ENCODE data around the gene ZNF717.
"Not testable (repeated sequence)": the region's sequence is repeated elsewhere in the genome, so short reads cannot be mapped to it uniquely, and the experiment has no call there.

Gene ZNF717

DNA sequence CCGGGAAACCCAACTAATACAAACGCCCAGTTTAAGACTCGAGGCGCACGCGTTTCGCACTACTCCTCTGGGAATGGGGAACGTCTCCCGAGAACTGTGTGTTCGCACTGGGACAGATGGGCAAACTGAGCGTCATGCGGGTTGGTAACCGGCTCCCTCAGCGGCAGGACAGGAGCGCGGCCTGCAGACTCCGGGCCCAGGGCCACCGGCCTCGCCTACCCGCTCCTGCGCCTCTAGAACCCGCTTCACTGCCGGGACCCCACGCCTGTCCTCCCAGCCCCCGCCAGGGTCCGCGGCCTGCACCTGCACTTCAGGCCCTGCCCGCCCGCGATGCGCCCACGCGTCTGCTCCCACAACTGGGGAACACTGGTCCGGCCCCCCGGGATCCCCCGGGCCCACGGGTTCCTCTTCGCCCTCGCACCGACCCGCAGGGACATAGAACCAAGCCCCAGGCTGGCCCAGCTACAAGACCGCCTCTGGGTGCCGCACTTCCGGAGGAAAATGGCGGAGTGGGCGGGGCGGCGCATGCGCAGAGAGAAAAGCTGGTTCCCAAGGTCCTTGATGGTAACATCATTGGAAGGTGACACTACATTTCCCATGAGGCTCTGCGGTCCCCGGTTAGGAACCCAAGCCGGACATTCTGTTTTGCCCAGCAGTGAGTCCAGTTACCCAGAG, at the start of gene ZNF717:
ZNF717 (minus strand) TSS at position 469 of the 675 bp plus-strand sequence. CDS start 2,187 bp downstream, outside the sequence.
- H3K4me3 ChIP-seq (ENCODE audit: low read length), result peak within 1 kb of the TSS; percentile 36; the same call in 1 of the 2 replicates
- not testable (repeated sequence) for H3K36me3 ChIP-seq (ENCODE audit: control insufficient read depth, insufficient read depth, low read length); H3K27ac ChIP-seq (ENCODE audit: low read length); H3K4me1 ChIP-seq (ENCODE audit: control insufficient read depth, insufficient read depth, low read length); H3K27me3 ChIP-seq (ENCODE audit: control insufficient read depth, insufficient read depth, low read length); H3K9me3 ChIP-seq (ENCODE audit: control insufficient read depth, insufficient read depth, low read length)
- DNase-seq (ENCODE audit: low read depth, low spot score), result peak; percentile 22
- no CpG with 5 or more reads among the region's 52 CpGs for WGBS (ENCODE audit: insufficient coverage, insufficient read length)

DNA sequence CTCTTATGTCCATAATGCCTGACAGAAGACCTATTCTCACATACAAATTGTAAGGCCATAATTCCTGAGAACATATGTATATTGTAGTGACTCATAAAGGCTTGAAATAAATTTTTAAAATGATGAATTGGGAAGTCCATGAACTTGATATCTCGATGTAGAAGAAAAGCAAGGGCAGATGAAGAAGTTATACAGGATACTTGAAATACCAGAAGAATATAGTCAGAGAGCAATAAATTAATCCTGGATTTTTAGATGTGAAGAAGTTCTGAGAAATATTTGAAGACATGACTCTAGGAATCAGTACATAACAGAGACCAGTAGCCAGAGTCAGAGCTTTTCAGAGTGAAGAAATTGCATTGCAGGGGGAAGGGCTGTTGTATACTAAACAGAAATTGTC, 45.7 kb upstream of the ZNF717 start:
- DNase-seq (ENCODE audit: low read depth, low spot score); H3K27ac ChIP-seq (ENCODE audit: low read length); H3K4me3 ChIP-seq (ENCODE audit: low read length); H3K27me3 ChIP-seq (ENCODE audit: control insufficient read depth, insufficient read depth, low read length); H3K36me3 ChIP-seq (ENCODE audit: control insufficient read depth, insufficient read depth, low read length); H3K4me1 ChIP-seq (ENCODE audit: control insufficient read depth, insufficient read depth, low read length); H3K9me3 ChIP-seq (ENCODE audit: control insufficient read depth, insufficient read depth, low read length): not testable (repeated sequence)
- no CpG with 5 or more reads among the region's 1 CpG for WGBS (ENCODE audit: insufficient coverage, insufficient read length)

DNA sequence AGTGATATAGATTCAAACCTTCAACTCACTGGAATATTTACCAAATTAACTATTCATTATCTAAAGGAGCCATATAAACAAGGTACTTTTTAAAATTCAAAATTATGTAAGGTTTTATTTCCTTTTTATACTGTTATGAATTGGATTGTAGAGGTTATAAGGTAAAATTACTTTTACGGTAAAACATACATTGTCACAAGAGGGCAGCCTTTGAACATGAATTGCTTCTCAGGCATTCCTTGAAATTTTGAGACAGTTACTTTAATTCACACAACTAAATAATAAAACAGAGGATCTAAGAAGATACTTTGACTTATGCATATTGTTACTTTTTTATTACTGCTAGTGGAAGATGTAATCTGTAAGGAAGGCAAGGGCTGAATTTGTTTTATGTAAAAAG, 32.7 kb upstream of the ZNF717 start:
- H3K9me3 ChIP-seq (ENCODE audit: control insufficient read depth, insufficient read depth, low read length); H3K36me3 ChIP-seq (ENCODE audit: control insufficient read depth, insufficient read depth, low read length); DNase-seq (ENCODE audit: low read depth, low spot score); H3K27me3 ChIP-seq (ENCODE audit: control insufficient read depth, insufficient read depth, low read length); H3K4me3 ChIP-seq (ENCODE audit: low read length); H3K4me1 ChIP-seq (ENCODE audit: control insufficient read depth, insufficient read depth, low read length); H3K27ac ChIP-seq (ENCODE audit: low read length): not testable (repeated sequence)
- WGBS (ENCODE audit: insufficient coverage, insufficient read length), result no CpG with 5 or more reads among the region's 1 CpG

DNA sequence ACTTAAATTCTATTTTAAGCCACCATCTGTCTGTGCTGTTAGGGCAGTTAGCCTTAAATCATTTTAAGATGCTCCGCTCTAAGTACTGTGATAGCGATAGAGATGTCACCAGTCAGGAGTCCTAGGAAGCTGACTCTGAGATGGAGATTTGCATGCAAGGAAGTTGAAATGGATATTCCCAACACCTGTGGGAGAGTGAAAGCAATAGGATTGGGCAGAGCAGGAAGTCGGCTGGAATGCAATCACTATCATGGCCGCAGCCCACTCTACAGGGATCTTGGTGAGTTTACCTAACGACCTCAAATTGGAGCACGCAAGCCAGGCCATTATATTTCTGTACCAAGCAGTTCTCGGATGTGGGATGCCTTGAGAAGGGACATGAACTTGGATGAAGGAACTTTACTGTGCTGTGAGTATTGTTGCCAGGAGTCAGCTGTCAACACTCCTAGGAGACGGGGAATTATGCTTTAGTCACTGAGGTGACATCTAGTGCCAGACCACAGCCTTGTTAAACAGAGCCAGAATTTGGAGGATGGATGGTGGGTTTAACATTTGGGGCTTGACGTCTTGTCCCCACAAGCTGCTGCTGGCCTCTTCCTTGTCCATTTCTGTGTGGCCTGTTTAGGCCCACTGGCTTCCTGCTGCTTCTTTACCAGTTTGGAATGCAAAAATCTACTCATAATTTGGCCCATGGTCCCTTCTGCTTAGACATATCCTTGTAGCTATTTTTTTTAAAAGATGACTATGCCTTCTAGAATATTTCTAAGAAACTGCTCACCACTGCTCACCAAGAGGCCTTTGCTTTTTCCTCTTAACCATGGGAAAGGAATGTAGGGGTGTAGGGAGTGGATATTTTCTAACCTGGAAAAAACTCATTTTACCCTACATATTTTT, 31.2 kb upstream of the ZNF717 start:
- H3K4me3 ChIP-seq (ENCODE audit: low read length); H3K27me3 ChIP-seq (ENCODE audit: control insufficient read depth, insufficient read depth, low read length); H3K27ac ChIP-seq (ENCODE audit: low read length); H3K4me1 ChIP-seq (ENCODE audit: control insufficient read depth, insufficient read depth, low read length); H3K9me3 ChIP-seq (ENCODE audit: control insufficient read depth, insufficient read depth, low read length); H3K36me3 ChIP-seq (ENCODE audit: control insufficient read depth, insufficient read depth, low read length): not testable (repeated sequence)
- peak; percentile 7 for DNase-seq (ENCODE audit: low read depth, low spot score)
- no CpG with 5 or more reads among the region's 9 CpGs for WGBS (ENCODE audit: insufficient coverage, insufficient read length)

DNA sequence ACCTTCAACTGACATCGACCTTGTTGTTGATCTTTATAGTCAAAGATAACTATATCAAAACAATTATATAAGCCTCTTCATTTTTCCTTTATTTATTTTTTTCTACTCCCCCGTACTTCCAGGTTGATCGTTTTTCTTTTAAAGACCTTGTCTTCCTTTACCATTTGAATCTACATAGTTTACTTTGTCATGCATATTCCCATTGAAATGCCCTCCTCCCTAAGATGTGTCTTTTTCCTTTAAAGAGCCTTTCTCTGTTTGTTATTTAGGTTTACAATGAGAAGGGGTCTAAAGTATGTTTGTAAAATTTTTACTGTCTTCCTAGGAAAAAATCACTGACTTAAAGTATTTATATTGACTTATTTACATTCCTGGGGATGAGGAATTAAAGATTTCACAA, 29.4 kb upstream of the ZNF717 start:
- H3K27ac ChIP-seq (ENCODE audit: low read length), result no peak overlapping the region
- no peaks in the 10 kb centered on the region for H3K9me3 ChIP-seq (ENCODE audit: control insufficient read depth, insufficient read depth, low read length)
- WGBS (ENCODE audit: insufficient coverage, insufficient read length), result no CpG with 5 or more reads among the region's 3 CpGs
- DNase-seq (ENCODE audit: low read depth, low spot score), result no peak
- no peak overlapping the region for H3K4me3 ChIP-seq (ENCODE audit: low read length)
- H3K27me3 ChIP-seq (ENCODE audit: control insufficient read depth, insufficient read depth, low read length), result no peaks in the 10 kb centered on the region
- H3K4me1 ChIP-seq (ENCODE audit: control insufficient read depth, insufficient read depth, low read length), result peaks cover 4% of the 10 kb centered on the region; the same call in 1 of the 2 replicates
- no peaks in the 10 kb centered on the region for H3K36me3 ChIP-seq (ENCODE audit: control insufficient read depth, insufficient read depth, low read length)

DNA sequence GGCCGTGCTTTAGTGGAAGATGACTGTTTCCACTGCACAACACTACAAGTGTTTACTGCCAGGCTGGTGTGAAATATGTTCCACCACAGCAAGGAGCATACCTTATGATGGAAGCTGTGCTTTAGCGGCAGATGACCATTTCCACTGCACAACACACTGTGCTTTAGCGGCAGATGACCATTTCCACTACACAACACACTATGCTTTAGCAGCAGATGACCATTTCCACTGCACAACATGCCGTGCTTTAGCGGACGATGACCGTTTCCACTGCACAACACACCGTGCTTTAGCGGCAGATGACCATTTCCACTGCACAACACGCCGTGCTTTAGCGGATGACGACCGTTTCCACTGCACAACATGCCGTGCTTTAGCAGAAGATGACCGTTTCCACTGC, 2.8 kb downstream of the ZNF717 start:
- no peak overlapping the region for H3K27ac ChIP-seq (ENCODE audit: low read length)
- DNase-seq (ENCODE audit: low read depth, low spot score), result no peak
- peaks cover 6% of the 10 kb centered on the region; the same call in 1 of the 2 replicates for H3K36me3 ChIP-seq (ENCODE audit: control insufficient read depth, insufficient read depth, low read length)
- no CpG with 5 or more reads among the region's 16 CpGs for WGBS (ENCODE audit: insufficient coverage, insufficient read length)
- H3K4me3 ChIP-seq (ENCODE audit: low read length), result no peak overlapping the region
- peaks cover 2% of the 10 kb centered on the region; the same call in 1 of the 2 replicates for H3K9me3 ChIP-seq (ENCODE audit: control insufficient read depth, insufficient read depth, low read length)
- H3K27me3 ChIP-seq (ENCODE audit: control insufficient read depth, insufficient read depth, low read length), result no peaks in the 10 kb centered on the region
- peaks cover 2% of the 10 kb centered on the region; the same call in 1 of the 2 replicates for H3K4me1 ChIP-seq (ENCODE audit: control insufficient read depth, insufficient read depth, low read length)

DNA sequence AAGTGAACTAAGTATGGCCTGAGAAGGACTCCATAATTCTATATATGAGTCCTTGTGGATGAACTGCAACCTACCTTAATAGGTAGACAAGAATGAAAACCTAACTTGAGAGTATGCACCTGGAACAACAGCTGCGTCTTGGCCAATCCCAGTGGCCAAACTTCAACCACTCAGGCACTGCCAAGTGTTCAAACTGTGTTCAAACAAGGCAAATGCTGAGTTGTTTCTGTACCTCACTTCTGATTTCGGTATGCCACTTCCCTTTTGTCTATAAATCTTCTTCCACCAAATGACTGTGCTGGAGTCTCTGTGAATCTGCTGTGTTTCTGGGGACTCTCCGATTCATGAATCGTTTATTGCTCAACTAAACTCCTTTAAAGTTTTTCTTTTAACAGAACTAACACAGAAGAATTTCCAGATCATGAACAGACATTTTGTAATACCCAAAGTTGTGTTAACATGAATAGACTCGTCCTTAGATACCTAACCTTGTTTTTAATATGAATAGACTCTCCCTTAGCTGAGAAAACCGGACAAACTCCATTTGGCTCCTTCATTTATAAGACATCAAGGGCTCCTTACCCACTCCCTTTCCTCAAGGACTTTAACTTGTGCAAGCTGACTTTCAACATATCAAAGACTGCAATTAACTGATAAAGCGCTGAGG, 4.1 kb downstream of the ZNF717 start:
- H3K4me1 ChIP-seq (ENCODE audit: control insufficient read depth, insufficient read depth, low read length), result no peaks in the 10 kb centered on the region
- no peak overlapping the region for H3K4me3 ChIP-seq (ENCODE audit: low read length)
- peaks cover 2% of the 10 kb centered on the region; the same call in 1 of the 2 replicates for H3K9me3 ChIP-seq (ENCODE audit: control insufficient read depth, insufficient read depth, low read length)
- no peaks in the 10 kb centered on the region for H3K27me3 ChIP-seq (ENCODE audit: control insufficient read depth, insufficient read depth, low read length)
- DNase-seq (ENCODE audit: low read depth, low spot score), result no peak
- WGBS (ENCODE audit: insufficient coverage, insufficient read length), result no CpG with 5 or more reads among the region's 7 CpGs
- H3K27ac ChIP-seq (ENCODE audit: low read length), result no peak overlapping the region
- peaks cover 6% of the 10 kb centered on the region; the same call in 1 of the 2 replicates for H3K36me3 ChIP-seq (ENCODE audit: control insufficient read depth, insufficient read depth, low read length)

DNA sequence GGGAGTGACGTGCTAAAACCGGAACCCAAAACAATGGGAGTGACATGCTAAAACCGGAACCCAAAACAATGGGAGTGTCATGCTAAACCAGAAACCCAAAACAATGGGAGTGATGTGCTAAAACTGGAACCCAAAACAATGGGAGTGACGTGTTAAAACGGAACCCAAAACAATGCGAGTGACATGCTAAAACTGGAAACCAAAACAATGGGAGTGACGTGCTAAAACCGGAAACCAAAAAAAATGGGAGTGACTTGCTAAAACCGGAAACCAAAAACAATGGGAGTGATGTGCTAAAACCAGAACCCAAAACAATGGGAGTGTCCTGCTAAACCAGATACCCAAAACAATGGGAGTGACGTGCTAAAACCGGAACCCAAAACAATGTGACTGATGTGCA, 7.6 kb downstream of the ZNF717 start:
- DNase-seq (ENCODE audit: low read depth, low spot score); H3K4me1 ChIP-seq (ENCODE audit: control insufficient read depth, insufficient read depth, low read length); H3K4me3 ChIP-seq (ENCODE audit: low read length); H3K27me3 ChIP-seq (ENCODE audit: control insufficient read depth, insufficient read depth, low read length); H3K9me3 ChIP-seq (ENCODE audit: control insufficient read depth, insufficient read depth, low read length); H3K27ac ChIP-seq (ENCODE audit: low read length); H3K36me3 ChIP-seq (ENCODE audit: control insufficient read depth, insufficient read depth, low read length): not testable (repeated sequence)
- WGBS (ENCODE audit: insufficient coverage, insufficient read length), result no CpG with 5 or more reads among the region's 11 CpGs

DNA sequence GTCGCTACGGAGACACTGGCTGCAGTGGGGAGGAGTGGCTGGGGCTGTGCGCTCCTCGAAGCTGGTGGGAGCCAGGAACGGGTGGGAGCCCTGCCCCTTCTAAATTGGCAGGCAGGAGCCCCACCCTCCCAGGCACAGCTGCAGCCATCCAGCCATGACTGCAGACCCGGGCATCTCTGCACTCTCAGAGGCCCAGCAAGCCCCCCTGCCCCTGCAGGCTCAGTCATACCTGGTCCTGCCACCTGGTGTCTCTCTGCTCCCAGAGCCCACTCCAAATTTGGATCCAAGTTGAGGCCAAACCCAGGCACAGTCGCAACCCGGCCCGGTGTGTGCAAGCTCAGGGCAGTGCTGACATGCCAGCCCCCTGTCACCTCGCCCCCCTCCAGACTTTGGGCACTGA, 13.7 kb downstream of the ZNF717 start:
- not testable (repeated sequence) for H3K4me3 ChIP-seq (ENCODE audit: low read length); H3K4me1 ChIP-seq (ENCODE audit: control insufficient read depth, insufficient read depth, low read length); H3K27ac ChIP-seq (ENCODE audit: low read length); H3K36me3 ChIP-seq (ENCODE audit: control insufficient read depth, insufficient read depth, low read length); H3K27me3 ChIP-seq (ENCODE audit: control insufficient read depth, insufficient read depth, low read length); H3K9me3 ChIP-seq (ENCODE audit: control insufficient read depth, insufficient read depth, low read length); DNase-seq (ENCODE audit: low read depth, low spot score)
- no CpG with 5 or more reads among the region's 10 CpGs for WGBS (ENCODE audit: insufficient coverage, insufficient read length)

DNA sequence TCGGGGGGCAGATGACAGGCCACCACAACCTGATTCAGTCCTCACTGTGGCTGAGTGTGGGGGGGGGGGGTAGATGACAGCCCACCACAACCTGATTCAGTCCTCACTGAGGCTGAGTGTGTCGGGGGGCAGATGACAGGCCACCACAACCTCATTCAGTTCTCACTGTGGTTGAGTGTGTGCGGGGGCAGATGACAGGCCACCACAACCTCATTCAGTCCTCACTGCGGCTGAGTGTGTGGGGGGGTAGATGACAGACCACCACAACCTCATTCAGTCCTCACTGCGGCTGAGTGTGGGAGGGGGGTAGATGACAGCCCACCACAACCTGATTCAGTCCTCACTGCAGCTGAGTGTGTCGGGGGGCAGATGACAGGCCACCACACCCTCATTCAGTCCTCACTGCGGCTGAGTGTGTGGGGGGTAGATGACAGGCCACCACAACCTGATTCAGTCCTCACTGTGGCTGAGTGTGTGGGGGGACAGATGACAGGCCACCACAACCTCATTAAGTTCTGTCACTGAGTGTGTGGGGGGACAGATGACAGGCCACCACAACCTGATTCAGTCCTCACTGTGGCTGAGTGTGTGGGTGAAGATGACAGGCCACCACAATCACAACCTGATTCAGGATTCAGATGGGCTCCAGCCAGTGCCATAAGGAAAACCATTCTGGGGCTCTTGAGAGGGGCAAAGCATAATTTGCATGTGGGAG, 16.9 kb downstream of the ZNF717 start:
- Histone ChIP-seq H3K4me1 (ENCODE audit: control insufficient read depth, insufficient read depth, low read length) (no peaks in the 10 kb centered on the region), H3K36me3 (ENCODE audit: control insufficient read depth, insufficient read depth, low read length) (no peaks in the 10 kb centered on the region), H3K4me3 (ENCODE audit: low read length) (no peak overlapping the region), H3K9me3 (ENCODE audit: control insufficient read depth, insufficient read depth, low read length) (no peaks in the 10 kb centered on the region; the same call in 1 of the 2 replicates), H3K27ac (ENCODE audit: low read length) (no peak overlapping the region), H3K27me3 (ENCODE audit: control insufficient read depth, insufficient read depth, low read length) (no peaks in the 10 kb centered on the region)
- WGBS (ENCODE audit: insufficient coverage, insufficient read length), result no CpG with 5 or more reads among the region's 7 CpGs
- DNase-seq (ENCODE audit: low read depth, low spot score), result no peak
